ENCODE data around the gene M1AP. TPM values are rescaled to one million over a fixed set of nuclear protein-coding genes. Genes with fewer than 3 reads are reported as not detected.
"Not testable (repeated sequence)": the region's sequence is repeated elsewhere in the genome, so short reads cannot be mapped to it uniquely, and the experiment has no call there.

The M1AP gene
- polyA plus RNA-seq, 1 donor = 0.27 TPM

DNA sequence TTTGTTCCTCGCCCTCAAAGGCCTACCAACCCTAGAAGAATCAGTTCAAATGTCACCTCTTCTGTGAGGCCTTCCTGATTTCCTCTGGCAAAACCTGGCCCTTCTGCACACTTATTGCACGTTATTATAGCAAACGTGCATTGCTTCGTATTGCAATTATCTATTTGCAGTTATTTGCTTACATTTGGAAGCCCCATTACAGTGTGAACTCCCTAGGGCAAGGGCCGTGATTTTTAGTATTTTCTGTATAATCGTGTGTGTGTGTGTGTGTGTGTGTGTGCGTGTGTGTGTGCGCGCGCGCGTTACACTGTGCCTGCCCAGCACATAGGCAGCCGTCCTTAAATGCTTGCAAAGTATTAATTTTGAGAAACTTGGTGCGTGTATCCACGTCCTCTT is 5.5 kb upstream of the M1AP start:
- DNase-seq = no peak

DNA sequence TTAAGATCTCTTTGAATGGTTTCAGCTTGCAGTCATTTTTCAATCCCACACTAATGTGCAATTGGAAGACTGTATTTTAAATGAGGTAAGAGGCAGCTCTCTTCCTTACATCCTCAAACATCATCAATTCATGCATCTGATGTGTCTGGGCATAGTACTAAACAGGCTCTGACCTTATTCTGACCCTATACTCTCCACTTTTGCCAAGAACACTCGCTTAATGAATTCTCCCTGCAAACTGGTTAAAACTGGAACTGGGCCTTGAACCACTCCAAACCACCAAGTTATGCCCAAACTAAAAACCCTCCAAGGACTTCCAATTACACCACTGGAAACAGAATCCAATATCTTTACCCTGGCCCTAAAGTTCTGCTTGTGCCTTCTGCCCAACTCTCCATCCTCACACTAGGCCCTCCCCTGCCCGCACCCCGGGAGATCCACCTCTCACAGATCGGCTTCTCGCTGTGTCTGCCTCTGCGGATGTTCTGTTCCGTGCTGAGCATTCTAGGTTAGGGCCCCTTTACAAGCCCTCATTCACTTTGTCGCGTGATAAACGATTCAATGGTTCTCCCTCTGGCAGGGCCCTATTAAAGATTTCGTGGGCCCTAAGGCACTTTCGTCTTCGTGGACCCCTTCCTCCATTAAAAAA is 1.2 kb downstream of the M1AP start:
- no peak for DNase-seq

- DNase-seq = no peak
Observed at GRCh38 chr2:74646201-74646600, 1.9 kb downstream of the M1AP start.

DNA sequence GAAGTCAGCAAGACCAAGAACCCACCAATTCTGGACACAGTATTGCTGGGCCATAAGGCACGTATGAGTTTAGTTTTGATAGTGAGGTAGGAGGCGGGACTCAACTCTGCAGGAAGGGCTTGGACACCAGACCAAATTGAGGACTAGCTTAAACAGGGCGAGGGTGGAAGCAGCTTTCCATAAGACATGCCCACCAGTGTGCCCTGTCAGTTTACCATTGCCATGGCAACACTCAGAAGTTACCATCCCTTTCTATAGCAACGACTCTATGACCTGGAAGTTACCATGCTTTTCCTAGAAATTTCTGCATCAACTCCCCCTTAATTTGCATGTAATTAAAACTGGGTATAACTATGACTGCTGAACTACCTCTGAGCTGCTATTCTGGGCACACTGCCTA is 2.8 kb downstream of the M1AP start:
- no peak for DNase-seq

- no peak for DNase-seq
Observed at GRCh38 chr2:74639550-74639949, 8.6 kb downstream of the M1AP start.

- DNase-seq = no peak
Observed at GRCh38 chr2:74632939-74633312, 15.2 kb downstream of the M1AP start.

GRCh38 chr2:74632209-74632938 is 15.8 kb downstream of the M1AP start:
- DNase-seq = no peak

DNA sequence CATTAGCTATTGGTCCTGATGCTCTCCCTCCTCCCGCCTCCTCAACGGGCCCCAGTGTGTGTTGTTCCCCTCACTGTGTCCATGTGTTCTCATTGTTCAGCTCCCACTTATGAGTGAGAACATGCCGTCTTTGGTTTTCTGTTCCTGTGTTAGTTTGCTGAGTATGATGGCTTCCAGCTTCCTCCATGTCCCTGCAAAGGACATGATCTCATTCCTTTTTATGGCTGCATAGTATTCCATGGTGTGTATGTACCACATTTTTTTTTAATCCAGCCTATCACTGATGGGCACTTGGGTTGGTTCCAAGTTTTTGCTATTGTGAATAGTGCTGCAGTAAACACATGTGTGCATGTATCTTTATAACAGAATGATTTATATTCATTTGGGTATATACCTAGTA is 17.7 kb downstream of the M1AP start:
- not testable (repeated sequence) for DNase-seq

DNA sequence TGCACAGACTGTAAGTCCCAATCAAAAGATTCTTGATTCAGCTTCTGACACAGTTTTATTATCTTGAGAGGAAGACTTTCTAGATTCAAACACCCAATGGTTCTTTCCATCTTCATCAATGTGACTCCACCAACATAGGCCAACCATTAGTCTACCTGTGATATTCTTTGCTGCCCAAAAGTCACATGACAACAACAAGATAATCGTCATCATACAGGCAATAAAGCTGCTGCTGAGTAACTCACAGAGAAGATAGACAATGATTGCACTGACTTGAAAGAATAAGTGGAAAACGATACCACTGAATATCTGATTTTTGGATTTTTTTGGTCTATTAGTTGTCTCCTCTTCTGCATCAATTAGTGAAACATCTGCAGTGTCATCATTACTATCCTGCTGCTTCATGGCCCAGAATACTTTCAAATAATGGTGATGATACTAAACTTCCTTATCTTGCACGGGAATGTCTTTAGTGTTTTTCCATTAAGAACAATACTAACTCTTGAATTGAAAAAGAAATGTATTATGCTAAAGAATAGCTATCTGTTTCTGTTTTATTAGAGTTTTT is 19.5 kb downstream of the M1AP start:
- DNase-seq = no peak

DNA sequence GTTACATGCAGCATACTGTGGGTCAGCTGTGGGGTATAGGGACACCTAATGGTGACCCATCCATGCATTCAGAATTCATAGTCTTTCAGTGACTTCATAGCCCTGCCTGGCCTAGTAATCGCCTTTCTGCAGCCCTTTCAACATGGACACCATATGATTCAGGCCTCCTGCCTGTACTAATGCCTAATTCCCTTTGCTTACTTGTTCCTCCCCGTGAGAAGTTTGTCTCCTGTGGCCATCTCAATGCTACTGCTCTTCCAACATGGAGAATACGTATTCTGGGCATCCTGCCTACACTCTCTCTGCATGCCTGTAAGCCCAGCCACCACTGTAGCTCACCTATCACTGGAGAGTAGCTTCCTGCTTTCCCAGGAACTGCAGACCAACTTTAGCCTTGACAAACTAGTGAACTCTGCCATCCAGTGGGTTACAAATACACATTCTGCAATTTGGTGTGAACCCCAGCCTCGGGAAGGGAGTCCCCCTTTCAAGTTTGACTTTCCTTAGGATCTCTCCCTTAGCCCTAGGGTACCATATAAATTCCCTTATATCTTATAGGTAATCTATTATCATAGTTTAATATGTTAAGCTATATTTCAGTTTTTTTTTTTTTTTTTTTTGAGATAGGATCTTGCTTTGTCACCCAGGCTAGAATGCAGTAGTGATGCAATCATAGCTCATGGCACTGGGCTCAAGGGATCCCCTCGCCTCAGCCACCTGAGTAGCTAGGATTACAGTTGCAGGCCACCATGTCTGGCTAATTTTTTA is 22.3 kb downstream of the M1AP start:
- no peak for DNase-seq

- DNase-seq = no peak
Observed at GRCh38 chr2:74620671-74621070, 27.5 kb downstream of the M1AP start.

- DNase-seq = no peak
Observed at GRCh38 chr2:74619651-74620297, 28.4 kb downstream of the M1AP start.

- no peak for DNase-seq
Observed at GRCh38 chr2:74618410-74619083, 29.6 kb downstream of the M1AP start.

GRCh38 chr2:74617122-74617521 is 31.0 kb downstream of the M1AP start:
- DNase-seq = no peak

- no peak for DNase-seq
Observed at GRCh38 chr2:74606927-74607326, 41.2 kb downstream of the M1AP start.

GRCh38 chr2:74603282-74604000 is 44.7 kb downstream of the M1AP start:
- no peak for DNase-seq

- no peak for DNase-seq
Observed at GRCh38 chr2:74602586-74603281, 45.4 kb downstream of the M1AP start.

DNA sequence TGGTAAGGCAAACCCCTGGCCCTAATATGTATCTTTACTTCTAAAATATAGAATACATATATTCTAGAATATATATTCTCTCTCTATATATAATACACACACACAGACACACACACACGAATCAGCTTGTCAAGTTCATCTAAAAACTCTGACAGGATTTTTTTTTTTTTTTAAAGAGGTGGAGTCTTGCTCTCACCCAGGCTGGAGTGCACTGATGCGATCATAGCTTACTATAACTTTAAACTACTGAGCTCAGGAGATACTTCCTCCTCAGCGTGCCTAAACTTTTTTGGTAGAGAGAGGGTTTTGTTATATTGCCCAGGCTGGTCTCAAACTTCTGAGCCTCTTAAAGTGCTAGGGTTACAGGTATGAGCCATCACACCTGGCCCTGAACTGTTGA is 48.5 kb downstream of the M1AP start:
- no peak for DNase-seq

GRCh38 chr2:74597410-74597809 is 50.7 kb downstream of the M1AP start:
- no peak for DNase-seq

- DNase-seq = no peak
Observed at GRCh38 chr2:74596584-74596983, 51.5 kb downstream of the M1AP start.

Data from hindlimb muscle (tissue), 1 donor.